A673 (cell line): Measurements from ENCODE around the gene RBM19.

Experiments used
- CTCF ChIP-seq: fragments of 300-800, 200-600 bp; sonication (generic); conservative IDR thresholded peaks from 2 replicates; pipeline ENCODE4 v1.5.1; 2017; ENCODE audit warnings: low read depth, mild to moderate bottlenecking, antibody characterized with exemption, low read length, moderate library complexity, mixed read lengths
- EZH2 ChIP-seq: fragments of 200-600 bp; sonication (generic); IDR thresholded peaks from 2 replicates; pipeline ENCODE4 v1.6.1; 2017; ENCODE audit warnings: borderline replicate concordance, low read depth, mild to moderate bottlenecking, mixed read lengths, antibody characterized with exemption, low read length; ENCODE audit not compliant: poor library complexity, severe bottlenecking

DNA sequence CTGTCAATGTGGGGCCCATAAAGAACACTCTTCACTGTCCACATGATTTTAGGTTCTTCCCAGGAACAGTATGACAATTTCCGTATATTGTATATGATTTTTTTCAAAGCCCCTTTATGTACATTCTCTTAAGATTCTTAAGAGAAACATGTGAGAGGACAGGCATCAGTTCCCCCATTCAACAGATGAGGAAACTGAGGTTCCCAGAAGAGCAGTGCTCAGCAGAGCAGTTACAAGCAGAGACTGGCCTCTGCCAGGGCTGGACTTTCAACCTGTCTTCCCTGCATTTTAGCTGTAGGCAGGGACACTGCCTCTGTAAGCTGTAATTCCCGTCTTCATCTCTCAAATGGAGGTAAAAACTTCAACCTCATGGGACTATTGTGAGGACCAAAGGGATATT, 77.7 kb downstream of the RBM19 start:
- TF ChIP-seq CTCF (no peak), EZH2 (no peak)
